NCI-H1417 (cell line): Measurements from ENCODE around the gene PRAMEF12.
"Not testable (repeated sequence)": the region's sequence is repeated elsewhere in the genome, so short reads cannot be mapped to it uniquely, and the experiment has no call there.

Source experiments
- DNase-seq, 3 experiments: peaks; one replicate each; lab custom pipeline; 2025; lab: John Stamatoyannopoulos, UW

Gene PRAMEF12

DNA sequence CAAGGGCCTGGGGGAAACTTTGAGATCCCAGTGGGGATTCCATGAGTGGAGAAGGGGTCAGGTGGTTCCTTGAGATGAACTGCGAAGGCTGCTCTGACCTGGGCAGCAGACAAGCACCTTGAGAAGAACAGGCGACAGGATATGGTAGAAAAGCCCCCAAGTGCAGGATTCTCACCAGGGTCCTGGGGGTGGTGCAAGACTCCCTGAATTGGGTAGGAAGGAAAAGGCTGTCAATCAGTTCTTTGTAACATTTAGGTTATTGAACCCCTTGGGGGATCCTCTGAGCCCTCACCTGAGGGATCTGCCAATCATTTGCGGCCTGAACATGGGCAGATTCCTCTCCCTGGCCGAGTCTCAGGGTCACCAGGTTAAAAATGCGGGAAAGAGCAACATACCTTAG, 2.4 kb upstream of the PRAMEF12 start:
- DNase-seq, result no peak

DNA sequence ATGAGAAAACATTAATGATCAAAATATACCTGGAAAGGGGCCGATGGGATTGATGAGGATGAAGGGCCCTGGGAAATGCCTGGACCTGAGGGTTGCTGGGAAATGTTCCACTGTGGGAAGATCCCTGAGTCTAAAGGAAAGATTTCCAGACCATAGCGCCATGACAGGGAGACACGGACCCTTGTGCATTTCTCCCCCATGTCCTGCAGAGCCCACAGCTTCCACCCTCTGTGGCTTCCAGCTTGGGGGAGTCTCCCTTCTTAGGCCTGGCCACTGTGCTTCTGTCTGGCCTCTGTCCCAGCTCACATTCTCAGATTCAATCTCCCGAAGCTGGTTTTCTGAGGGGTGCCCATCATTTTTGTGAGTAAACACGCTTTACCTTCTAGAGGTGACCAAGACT, 1.0 kb upstream of the PRAMEF12 start:
- no peak for DNase-seq

DNA sequence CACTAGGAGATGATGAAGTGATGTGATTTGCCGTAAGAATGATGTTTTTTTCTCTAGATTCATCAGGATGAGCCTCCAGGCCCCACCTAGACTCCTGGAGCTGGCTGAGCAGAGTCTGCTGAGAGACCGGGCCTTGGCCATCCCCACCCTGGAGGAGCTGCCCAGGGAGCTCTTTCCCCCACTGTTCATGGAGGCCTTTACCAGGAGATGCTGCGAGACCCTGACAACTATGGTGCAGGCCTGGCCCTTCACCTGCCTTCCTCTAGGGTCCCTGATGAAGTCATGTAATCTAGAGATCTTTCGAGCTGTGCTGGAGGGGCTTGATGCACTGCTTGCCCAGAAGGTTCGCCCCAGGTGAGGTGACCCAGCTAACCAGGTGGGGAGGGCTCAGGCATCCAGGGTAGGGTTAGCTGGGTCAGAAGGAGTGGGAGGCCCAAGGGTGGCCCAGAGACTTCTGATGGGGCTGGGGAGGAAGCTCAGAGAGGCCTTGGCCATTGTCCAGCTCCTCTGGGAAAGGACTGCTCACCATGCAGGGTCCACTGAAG, 1.3 kb downstream of the PRAMEF12 start:
- no peak for DNase-seq

DNA sequence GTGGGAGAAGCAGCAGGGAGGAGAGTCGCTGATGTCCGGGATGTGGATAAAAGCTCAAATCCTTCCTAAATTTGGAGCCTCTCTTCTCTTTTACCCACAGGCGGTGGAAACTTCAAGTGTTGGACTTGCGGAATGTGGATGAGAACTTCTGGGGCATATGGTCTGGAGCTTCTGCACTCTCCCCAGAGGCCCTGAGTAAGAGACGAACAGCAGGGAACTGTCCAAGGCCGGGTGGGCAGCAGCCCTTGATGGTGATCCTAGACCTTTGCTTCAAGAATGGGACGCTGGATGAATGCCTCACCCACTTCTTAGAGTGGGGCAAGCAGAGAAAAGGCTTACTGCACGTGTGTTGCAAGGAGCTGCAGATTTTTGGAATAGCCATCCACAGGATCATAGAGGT, 1.9 kb downstream of the PRAMEF12 start:
- DNase-seq, result no peak

DNA sequence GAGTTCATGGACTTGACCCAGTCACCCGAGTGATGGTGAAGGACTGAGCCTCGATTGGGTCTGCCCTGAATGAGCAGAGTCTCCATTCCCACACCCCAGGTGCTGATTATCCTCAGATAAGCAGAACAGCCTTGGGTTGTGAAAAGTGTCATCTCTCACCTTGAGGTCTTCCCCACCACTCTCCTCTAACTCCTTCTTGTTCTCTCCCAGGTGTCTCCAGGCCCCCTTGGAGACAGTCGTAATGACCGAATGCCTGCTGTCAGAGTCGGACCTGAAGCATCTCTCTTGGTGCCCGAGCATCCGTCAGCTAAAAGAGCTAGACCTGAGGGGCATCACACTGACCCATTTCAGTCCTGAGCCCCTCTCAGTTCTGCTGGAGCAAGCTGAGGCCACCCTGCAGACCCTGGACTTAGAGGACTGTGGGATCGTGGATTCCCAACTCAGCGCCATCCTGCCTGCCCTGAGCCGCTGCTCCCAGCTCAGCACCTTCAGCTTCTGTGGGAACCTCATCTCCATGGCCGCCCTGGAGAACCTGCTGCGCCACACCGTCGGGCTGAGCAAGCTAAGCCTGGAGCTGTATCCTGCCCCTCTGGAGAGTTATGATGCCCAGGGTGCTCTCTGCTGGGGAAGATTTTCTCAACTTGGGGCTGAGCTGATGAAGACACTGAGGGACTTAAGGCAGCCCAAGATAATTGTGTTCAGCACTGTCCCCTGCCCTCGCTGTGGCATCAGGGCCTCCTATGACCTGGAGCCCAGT, 3.4 kb downstream of the PRAMEF12 start:
- no peak for DNase-seq

DNA sequence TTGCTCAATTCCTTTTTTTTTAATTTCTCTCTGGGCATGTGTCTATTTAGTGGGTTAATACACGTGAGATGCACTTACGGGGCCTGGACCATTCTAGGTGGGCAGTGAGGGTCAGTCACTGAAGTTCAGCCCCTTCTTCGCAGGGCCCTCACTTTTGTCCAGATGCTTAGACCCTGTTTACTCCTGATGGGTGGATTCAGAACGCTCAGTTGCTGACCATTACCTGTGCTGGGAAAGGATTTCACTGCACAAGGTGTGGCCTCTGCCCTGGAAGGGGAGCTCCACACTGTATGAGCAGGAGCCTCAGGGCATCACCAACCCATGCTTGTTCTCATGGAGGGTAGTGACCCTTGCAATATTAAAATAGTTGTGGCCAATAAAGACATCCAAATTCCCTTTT, 4.5 kb downstream of the PRAMEF12 start:
- DNase-seq, result no peak

DNA sequence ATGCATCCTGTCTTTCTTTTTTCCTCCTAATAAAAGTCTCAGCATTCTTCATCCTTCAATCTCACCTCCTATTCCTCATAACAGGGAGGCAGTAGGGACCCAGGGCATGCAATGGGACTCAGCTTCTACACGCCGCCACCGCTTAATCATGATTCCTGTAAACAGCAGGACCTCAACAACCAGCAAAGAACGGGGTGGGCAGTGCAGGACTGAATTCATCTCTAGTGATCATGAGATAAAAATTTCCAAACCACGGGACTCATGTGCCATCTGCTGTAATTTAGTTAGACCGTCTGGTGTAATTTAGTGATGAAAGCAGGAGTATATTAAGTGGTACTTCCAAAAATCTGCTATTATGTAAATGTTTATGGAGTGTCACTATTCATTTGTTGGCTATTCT, 5.4 kb downstream of the PRAMEF12 start:
- DNase-seq, result no peak

DNA sequence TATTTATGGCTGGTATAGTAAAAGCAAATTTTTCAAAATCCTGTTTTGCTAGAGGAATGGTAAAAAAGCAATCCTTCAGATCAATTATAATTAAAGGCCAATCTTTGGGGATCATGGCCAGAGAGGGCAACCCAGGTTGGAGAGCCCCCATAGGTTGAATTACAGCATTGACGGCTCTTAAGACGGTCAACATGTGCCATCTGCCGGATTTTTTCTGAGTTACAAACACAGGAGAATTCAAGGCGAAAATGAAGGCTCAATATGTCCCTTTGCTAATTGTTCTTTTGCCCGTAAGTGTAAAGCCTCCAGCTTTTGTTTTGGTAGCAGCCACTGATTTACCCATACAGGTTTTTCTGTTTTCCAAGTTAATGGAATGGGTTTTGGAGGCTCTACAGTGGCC, 8.0 kb downstream of the PRAMEF12 start:
- peak in 1 of 3 experiments; percentile 3 for DNase-seq

DNA sequence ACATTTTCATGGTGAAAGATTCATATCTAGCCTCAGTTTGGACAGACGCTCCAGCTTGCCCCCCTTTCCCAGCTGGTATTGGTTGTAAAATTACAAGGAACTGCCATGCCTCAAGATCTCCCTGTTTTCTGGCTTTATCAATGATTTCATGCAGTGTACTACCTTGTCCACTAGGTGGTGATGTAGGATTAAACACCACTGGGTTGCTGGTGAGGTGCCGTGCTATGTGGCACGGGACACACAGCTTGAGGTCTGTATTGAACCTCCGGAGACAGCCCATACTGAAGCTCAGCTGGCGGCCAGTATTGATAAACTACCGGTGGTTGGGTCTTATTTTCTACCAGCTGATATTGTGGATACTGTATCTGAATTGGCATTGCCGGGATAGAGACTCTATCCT, 10.2 kb downstream of the PRAMEF12 start:
- peak in 2 of 3 experiments; percentile 1 to 5 for DNase-seq

DNA sequence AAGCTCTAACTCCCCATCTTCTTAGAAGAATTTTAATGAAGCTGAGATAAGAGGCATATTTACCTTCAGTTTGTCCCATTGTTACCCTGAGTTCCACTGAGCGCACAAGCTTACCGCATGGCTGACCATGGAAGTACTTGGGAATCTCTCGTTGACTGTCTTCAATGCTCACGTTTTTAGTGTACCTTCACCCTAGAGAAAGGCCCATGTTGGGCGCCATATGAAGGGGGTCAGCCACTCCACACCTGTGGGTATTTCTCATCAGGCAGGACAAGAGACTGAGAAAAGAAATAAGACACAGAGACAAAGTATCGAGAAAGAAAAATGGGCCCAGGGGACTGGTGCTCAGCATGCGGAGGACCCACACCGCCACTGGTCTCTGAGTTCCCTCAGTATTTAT, 11.2 kb downstream of the PRAMEF12 start:
- not testable (repeated sequence) for DNase-seq

DNA sequence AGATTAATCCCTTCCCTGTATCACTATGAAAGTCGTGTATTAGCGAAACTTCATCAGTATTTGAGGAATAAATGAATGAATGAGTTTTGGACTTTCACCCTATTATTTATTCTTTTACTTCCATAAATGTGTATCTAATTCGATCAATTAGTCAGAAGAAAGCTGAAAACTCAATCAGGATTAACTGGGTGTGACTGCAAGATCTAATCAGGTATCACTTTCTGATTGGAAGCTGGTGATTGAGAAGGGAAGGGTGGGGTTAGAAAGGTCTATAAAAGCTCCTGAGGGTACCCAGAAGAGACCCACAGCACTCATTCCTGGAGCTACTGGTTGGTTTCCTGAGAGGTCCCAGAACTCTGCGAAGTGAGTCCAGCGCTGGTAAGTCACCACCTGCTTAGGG, 17.6 kb downstream of the PRAMEF12 start, which contains the start of gene PRAMEF1:
PRAMEF1 (plus strand) TSS at position 301 of the 400 bp plus-strand sequence. CDS start 1,831 bp downstream, outside the sequence.
- DNase-seq, result not testable (repeated sequence)

DNA sequence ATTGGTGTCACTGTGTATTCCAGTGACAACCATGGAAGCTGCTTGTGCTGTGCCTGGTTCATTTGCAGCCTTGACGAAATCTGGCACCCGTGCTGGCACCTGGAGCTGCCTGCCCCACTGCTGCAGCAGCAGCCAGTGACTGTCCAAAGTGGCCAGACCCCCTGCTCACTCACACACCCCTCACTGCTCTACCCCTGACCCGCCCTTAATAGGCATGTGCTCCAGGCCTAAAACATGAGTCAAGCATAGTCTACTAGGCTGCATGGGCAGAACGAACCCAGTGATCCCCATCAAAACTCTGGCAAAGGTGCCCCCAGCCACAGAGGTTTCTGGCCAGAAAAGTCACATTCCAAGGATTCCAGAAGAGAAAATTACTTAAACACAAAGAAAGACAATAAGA, 25.4 kb downstream of the PRAMEF12 start:
- DNase-seq, result no peak

DNA sequence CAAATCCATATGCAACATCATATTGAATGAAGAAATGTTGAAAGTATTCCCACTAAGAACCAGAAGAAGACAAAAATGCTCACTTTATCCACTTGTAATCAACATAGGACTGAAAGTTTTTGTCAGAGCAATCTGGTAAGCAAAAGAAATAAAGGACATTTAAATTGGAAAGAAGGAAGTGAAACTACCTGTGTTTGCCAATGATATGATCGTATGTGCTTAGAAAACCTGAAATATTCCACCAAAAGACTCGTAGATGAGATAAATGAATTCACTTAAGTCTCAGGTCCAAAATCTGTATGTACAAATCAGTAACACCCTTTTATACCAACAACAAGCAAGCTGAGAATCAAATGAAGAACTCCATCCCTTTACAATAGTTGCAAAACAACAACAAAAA, 26.2 kb downstream of the PRAMEF12 start:
- DNase-seq, result no peak

DNA sequence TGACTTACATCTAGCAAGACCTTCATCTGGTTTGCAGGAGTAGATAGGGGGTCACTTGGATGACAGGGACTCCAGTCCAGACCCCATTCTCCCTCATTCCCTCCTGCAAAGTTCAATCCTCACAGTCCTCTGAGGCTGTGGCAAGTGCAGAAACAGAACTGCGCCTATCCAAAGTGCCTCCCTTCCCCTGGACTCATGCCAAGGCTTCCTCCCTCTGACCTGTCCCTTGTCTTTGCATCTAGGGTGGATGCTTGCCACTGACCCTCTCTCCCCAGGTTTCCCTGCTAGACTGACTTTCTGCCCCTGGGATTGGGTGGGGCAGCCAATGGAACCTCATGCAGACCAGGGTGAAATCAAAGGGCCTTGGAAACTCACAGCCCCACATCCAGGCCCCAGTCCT, 36.4 kb downstream of the PRAMEF12 start:
- DNase-seq, result no peak

DNA sequence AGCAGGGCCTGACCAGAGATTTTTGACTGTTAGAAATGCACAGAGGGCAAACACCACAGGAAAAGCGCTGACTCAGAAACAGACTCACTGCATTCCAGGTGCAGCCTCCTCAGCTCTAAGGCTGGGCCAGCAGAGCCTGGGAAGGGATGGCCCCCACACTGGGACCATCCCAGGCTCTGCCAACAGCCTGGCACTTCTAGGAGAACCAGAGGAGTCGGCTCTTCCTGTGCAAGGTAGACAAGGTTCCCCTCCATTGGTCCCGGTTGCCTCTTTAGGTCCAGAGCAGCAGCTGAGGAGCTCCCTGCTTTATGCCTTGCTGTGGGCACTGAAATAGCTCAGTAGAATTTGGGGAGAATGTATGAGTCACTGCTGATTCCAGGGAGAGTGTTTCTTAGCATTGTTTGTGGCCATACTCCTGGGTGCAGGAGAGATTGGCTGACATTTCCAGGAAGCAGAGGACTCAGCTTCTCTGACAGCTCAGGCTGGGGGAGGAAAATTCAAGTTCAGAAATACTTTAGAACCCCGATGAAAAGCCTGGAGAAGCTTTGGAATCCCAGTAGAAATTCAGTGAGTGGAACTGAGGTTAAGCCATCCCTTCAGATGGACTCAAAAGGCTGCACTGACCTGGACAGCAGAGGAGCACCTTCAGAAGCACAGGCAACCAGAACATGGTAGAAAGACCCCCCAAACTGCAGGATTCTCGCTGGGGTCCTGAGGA, 37.3 kb downstream of the PRAMEF12 start:
- no peak for DNase-seq

DNA sequence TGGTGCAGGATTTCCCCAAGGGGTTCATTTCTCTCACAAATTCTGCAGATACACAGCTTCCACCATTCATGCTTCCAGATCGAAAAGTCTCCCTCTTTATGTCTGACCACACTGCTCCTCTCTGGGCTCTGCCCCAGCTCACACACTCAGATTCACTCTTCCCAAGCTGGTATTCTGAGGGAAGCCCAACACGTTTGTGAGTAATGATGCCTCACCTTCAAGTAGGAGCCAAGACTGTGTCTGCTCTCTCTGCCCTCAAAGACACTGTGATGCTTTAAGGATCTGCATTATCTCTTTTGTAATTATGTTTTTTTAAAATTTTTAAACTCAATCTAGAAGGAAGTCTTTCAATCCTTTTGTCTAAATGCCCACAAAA, 37.9 kb downstream of the PRAMEF12 start:
- DNase-seq, result no peak

DNA sequence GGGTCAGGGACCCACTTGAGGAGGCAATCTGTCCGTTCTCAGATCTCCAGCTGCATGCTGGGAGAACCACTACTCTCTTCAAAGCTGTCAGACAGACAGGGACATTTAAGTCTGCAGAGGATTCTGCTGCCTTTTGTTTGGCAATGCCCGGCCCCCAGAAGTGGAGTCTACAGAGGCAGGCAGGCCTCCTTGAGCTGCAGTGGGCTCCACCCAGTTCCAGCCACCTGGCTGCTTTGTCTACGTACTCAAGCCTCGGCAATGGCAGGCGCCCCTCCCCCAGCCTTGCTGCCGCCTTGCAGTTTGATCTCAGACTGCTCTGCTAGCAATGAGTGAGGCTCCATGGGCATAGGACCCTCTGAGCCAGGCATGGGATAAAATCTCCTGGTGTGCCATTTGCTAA, 45.5 kb downstream of the PRAMEF12 start:
- DNase-seq, result peak in 1 of 3 experiments; percentile 13
